ENCODE measurements around the gene TLK2.
A peak's percentile ranks its signal among the peaks of the same experiment; 100 is the strongest.
"Not testable (repeated sequence)": the region's sequence is repeated elsewhere in the genome, so short reads cannot be mapped to it uniquely, and the experiment has no call there.

TLK2 gene

DNA sequence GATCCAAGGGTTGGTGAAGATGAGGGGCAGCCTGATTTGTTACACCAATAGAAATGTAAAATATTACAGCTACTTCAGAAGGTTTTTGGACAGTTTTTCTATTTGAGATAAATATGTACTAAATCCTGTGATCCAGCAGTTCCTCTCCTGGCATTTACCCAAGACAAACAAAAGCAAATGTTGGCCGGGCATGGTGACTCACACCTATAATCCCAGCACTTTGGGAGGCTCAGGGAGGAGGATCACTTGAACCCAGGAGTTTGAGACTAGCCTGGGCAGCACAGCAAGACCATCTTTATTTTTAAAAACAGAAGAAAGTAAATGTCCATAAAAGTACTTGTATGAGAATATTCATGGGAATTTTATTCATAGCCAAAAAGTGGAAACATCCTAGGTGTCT lies 84.0 kb downstream of the TLK2 start:
- no peak for DNase-seq (ENCODE audit: low spot score)

- no peak for DNase-seq (ENCODE audit: low spot score)
Measured at GRCh38 chr17:62565817-62566216, 87.2 kb downstream of the TLK2 start.

DNA sequence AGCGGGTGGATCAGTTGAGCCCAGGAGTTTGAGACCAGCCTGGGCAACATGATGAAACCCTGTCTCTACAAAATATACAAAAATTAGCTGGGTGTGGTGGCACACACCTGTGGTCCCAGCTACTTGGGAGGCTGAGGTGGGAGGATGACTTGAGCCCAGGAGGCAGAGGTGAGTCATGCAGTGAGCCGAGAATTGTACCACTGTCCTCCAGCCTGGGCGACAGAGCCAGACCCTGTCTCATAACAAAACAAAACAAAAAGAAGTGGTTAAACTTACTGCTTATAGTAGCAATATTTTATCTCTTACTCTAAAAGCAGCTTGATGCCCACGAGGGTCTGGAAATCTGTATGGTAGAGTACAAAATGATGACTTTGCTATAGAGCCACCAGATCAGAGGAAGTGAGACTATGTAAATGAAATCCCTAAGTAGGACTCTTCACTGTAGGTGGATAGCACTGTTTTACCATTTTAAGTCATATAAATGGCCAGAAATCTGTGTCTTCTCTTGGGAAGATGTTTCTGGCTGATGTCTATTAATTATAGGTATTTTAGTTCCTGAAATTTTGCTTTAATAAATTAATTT lies 88.5 kb downstream of the TLK2 start:
- DNase-seq (ENCODE audit: low spot score): no peak

DNA sequence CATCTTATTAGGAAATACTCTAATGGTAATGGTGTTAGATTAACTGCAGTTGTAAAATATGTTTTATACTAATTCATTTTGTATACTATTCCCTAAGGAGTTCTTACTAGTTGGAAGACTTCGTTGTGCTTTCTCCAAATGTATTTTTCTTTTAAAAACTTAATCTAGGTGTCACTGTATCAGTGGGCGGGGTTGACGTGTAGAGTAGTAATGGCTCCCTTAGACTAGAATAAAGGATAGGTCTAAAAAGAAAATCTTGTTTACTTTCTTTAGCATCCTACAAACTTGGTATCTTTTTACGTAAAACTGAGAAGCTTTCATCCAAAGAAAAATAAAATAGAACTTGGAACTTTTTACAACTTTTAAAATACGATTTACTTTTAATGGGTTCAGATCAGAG lies 93.9 kb downstream of the TLK2 start:
- no peak for DNase-seq (ENCODE audit: low spot score)

- no peak for DNase-seq (ENCODE audit: low spot score)
Measured at GRCh38 chr17:62572888-62573401, 94.3 kb downstream of the TLK2 start.

DNA sequence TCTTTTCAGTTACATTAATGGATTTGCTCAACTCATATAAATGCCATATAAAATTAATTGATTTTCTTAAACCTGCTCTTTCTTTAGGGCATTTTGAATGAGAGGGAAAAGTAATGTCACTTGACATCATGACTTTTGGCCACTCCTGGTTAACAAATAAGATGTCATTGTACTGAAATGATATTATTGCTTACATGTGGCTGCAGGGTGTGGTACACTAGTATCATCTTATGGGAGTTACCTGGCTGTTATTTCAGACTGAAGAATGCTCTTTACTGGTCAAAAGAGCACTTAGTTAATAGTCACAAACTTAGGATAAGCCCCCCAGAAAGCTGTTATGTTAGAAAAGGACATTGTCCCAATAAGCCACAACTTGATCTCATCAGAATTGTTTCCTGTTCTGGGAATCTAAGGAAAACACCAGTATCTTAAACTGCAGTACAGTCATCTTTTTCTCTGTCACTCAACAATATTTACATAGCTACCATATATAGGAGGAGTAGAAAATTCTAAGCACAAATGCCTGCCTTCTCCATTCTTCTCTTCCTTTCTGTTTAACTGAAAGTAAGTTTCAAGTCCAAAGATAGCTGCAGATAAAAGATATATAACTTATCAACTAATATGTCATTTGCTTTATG lies 95.0 kb downstream of the TLK2 start:
- no peak for DNase-seq (ENCODE audit: low spot score)

DNA sequence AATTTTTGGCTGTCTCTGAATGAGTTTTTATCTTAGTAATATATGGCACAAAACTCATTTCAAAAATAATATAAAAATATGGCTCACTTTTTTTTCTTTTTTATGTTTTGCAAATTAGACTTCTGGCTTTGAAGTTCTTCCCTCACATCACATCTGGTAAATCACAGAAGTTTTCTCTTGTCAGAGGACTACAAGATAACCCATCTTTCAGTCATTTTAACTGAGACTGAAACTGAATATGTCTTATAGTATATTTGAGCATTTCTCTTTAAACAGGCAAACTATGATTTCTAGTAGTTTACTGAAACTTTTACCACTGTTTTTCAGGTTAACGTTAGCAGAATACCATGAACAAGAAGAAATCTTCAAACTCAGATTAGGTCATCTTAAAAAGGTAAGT lies 97.8 kb downstream of the TLK2 start:
- no peak for DNase-seq (ENCODE audit: low spot score)

GRCh38 chr17:62578757-62579487 lies 100.3 kb downstream of the TLK2 start:
- no peak for DNase-seq (ENCODE audit: low spot score)

GRCh38 chr17:62580947-62581346 lies 102.3 kb downstream of the TLK2 start:
- DNase-seq (ENCODE audit: low spot score): no peak

- DNase-seq (ENCODE audit: low spot score): no peak
Measured at GRCh38 chr17:62581764-62582163, 103.1 kb downstream of the TLK2 start.

DNA sequence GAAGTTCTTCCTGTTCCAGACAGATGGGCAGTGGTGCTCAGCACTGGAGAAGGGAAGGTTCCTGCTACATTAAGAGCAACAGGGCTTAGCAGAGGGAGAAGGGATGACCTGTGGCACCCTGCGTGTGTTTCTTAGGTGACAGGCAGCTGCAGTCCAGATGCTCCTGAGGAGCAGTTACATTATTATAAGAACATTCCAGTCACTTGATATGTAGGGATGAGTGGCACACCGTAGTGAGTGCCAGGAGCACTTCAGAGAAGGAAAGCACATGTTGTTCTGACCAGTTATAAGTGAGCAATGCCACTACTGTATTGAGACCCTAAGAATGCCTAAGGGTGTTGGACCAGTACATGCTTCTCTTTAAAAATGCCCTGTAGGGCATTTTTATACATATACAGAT lies 108.9 kb downstream of the TLK2 start:
- DNase-seq (ENCODE audit: low spot score): no peak

- DNase-seq (ENCODE audit: low spot score): no peak
Measured at GRCh38 chr17:62588109-62588508, 109.5 kb downstream of the TLK2 start.

- DNase-seq (ENCODE audit: low spot score): no peak
Measured at GRCh38 chr17:62591333-62591732, 112.7 kb downstream of the TLK2 start.

DNA sequence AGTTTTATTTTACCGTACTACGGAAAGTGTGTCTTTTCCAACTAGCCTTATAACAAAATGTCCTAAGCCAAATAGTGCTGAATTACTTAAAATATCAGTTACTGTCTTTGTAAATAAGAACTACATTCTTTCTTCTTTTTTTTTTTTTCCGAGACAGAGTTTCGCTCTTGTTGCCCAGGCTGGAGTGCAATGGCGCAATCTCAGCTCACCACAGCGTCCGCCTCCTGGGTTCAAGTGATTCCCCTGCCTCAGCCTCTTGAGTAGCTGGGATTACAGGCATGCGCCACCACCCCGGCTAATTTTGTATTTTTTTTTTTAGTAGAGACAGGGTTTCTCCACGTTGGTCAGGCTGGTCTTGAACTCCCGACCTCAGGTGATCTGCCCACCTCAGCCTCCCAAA lies 113.2 kb downstream of the TLK2 start:
- not testable (repeated sequence) for DNase-seq (ENCODE audit: low spot score)

GRCh38 chr17:62592341-62593099 lies 113.9 kb downstream of the TLK2 start:
- peak; percentile 12 for DNase-seq (ENCODE audit: low spot score)

DNA sequence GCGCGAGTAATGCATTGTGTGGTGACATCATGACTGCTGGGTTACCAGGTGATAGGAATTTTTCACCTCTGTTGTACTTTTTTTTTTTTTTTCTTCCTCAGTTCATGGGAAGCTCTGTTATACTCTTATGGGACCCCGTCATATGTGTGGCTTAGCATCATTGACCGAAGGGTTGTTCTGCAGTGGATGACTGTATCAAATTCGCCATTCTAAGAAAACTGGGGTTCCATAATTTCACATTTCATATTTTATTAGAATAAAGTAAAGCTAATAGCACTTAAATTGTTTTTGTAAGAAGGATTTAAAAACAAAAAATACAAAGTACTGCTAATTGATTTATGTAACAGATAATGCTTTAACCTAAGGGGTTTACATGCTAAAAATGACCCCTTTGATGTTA lies 116.9 kb downstream of the TLK2 start:
- no peak for DNase-seq (ENCODE audit: low spot score)

DNA sequence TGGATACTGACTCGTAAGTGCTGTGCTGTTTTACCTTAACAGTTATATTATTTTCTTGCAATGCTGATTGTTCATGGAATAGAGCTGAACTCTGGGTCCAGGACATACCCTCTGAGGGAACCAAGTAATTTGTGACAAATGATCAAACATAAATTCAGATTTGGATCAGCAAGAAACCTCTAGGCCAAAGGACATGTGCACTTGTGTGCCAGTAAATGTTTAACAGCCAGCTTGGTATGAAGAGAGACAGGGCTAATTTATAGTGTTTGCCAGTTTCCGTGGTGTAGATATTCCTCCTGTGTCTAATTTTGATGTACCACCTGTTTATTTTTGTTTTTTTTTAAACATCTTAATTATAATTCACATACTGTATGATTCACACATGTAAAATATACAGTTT lies 118.0 kb downstream of the TLK2 start:
- DNase-seq (ENCODE audit: low spot score): no peak

- no peak for DNase-seq (ENCODE audit: low spot score)
Measured at GRCh38 chr17:62597150-62597549, 118.5 kb downstream of the TLK2 start.

DNA sequence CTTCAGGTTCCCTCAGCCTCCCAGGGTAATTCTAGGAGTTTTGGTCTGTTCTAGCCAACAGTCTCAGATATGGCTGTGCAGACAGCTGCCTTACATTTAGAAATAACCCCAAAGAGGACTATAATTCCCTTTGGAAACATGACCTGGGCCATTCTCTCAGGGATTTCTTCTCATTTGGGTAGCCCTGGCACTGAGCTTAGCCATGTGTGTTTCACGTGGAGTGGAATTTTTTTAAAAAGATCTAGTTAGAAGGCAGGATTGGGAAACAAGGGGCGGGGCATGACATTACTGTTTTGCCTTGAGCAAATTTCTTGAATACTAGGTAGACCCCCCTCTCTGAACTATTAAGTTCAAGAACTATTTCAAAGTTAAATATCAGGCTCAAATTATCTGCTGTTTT lies 119.3 kb downstream of the TLK2 start:
- DNase-seq (ENCODE audit: low spot score): no peak

- DNase-seq (ENCODE audit: low spot score): no peak
Measured at GRCh38 chr17:62599964-62600657, 121.5 kb downstream of the TLK2 start.

- DNase-seq (ENCODE audit: low spot score): no peak
Measured at GRCh38 chr17:62600805-62601204, 122.2 kb downstream of the TLK2 start.

- DNase-seq (ENCODE audit: low spot score): no peak
Measured at GRCh38 chr17:62601471-62601870, 122.8 kb downstream of the TLK2 start.

Data from NAMALWA (cell line).